NT2/D1 (cell line): Measurements from ENCODE around the gene PLXDC2.

Experiments used
- DNase-seq: peaks from one replicate; pipeline ENCODE4 v3.0.0-alpha.2; 2011; ENCODE audit warnings: low read depth, low spot score
- H3K27me3 ChIP-seq: 2 replicates; pipeline ENCODE4 v1.6.0; 2011; ENCODE audit warnings: mild to moderate bottlenecking; ENCODE audit not compliant: insufficient read length, insufficient read depth
- H3K36me3 ChIP-seq: 2 replicates; pipeline ENCODE4 v1.6.1; 2011; ENCODE audit warnings: mild to moderate bottlenecking, low read length, mixed read lengths; ENCODE audit not compliant: insufficient read depth, insufficient read length
- H3K4me1 ChIP-seq: 2 replicates; pipeline ENCODE4 v1.5.1; 2011; ENCODE audit not compliant: insufficient read depth, insufficient read length
- H3K4me3 ChIP-seq: 2 replicates; pipeline ENCODE4 v1.5.1; 2011; ENCODE audit warnings: low read depth; ENCODE audit not compliant: insufficient read length
- H3K9ac ChIP-seq: 2 replicates; pipeline ENCODE4 v1.6.0; 2011; ENCODE audit warnings: low read depth; ENCODE audit not compliant: insufficient read length
- H3K9me3 ChIP-seq: 2 replicates; pipeline ENCODE4 v1.5.1; 2011; ENCODE audit warnings: mild to moderate bottlenecking, low read length; ENCODE audit not compliant: insufficient read depth
- SUZ12 ChIP-seq: IDR thresholded peaks from 2 replicates; pipeline ENCODE4 v1.6.1; 2011; ENCODE audit not compliant: insufficient read length, insufficient read depth; ENCODE audit errors: extremely low read depth
- YY1 ChIP-seq: IDR thresholded peaks from 2 replicates; pipeline ENCODE4 v1.6.1; 2011; ENCODE audit not compliant: insufficient read length, insufficient read depth
- ZNF274 ChIP-seq: IDR thresholded peaks from 2 replicates; pipeline ENCODE4 v1.6.1; 2011; ENCODE audit warnings: mild to moderate bottlenecking, low read depth, low read length

The PLXDC2 gene

GRCh38 chr10:19795684-19796083 lies 20.5 kb upstream of the PLXDC2 start:
- no peak for DNase-seq
- Histone ChIP-seq H3K4me3 (no peak overlapping the region), H3K27me3 (no peaks in the 10 kb centered on the region), H3K4me1 (no peaks in the 10 kb centered on the region), H3K36me3 (no peaks in the 10 kb centered on the region), H3K9me3 (no peaks in the 10 kb centered on the region), H3K9ac (no peak overlapping the region)
- no peak for TF ChIP-seq YY1
- TF ChIP-seq SUZ12 = no peak
- no peak for TF ChIP-seq ZNF274

GRCh38 chr10:19800161-19800560 lies 16.1 kb upstream of the PLXDC2 start:
- Histone ChIP-seq H3K9ac (no peak overlapping the region), H3K27me3 (no peaks in the 10 kb centered on the region), H3K4me3 (no peak overlapping the region), H3K4me1 (no peaks in the 10 kb centered on the region), H3K36me3 (no peaks in the 10 kb centered on the region), H3K9me3 (no peaks in the 10 kb centered on the region)
- DNase-seq = no peak
- TF ChIP-seq ZNF274 (no peak), YY1 (no peak), SUZ12 (no peak)

- no peak overlapping the region for H3K9ac ChIP-seq
- H3K4me1 ChIP-seq = no peaks in the 10 kb centered on the region
- DNase-seq = no peak
- H3K9me3 ChIP-seq = no peaks in the 10 kb centered on the region
- no peak overlapping the region for H3K4me3 ChIP-seq
- no peaks in the 10 kb centered on the region for H3K27me3 ChIP-seq
- H3K36me3 ChIP-seq = no peaks in the 10 kb centered on the region
- TF ChIP-seq YY1 = no peak
- TF ChIP-seq SUZ12 = no peak
- TF ChIP-seq ZNF274 = no peak
Measured at GRCh38 chr10:19801369-19801768, 14.9 kb upstream of the PLXDC2 start.

DNA sequence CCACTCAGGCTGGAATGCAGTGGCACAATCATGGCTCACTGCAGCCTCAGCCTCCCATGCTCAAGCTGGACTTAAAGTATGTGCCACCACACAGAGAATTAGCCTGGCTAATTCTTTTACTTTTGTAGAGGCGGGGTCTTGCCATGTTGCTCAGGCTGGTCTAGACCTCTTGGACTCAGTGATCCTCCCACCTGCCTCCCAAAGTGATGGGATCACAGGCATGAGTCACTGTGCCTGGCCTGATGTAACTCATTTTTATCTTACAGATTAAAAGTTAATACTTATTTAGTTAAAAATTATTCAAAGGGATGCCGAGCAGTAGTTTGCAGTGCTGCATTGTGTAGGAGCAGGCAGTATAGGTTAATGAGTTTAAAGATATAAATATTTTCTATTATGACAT lies 12.6 kb upstream of the PLXDC2 start:
- Histone ChIP-seq H3K4me3 (no peak overlapping the region), H3K9me3 (no peaks in the 10 kb centered on the region), H3K9ac (no peak overlapping the region), H3K36me3 (no peaks in the 10 kb centered on the region), H3K4me1 (no peaks in the 10 kb centered on the region), H3K27me3 (no peaks in the 10 kb centered on the region)
- TF ChIP-seq YY1 (no peak), ZNF274 (no peak), SUZ12 (no peak)
- no peak for DNase-seq

DNA sequence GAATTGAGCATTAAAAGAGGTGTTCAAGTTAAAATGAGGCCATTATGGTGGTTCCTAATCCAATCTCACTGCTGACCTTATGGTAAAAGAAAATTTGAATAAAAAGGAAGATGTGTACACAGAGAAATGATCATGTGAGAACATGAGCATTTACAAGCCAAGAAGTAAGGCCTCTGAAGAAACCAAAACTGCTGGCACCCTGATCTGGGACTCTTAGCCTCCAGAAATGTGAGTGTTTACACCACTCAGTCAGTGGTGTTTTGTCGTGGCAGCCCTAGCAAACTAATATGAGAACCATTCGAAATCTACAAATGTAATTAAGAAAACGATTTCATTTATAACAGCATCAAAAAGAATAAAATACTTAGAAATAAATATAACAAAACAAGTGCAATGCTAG lies 6.8 kb upstream of the PLXDC2 start:
- H3K4me3 ChIP-seq = no peak overlapping the region
- no peaks in the 10 kb centered on the region for H3K4me1 ChIP-seq
- no peaks in the 10 kb centered on the region for H3K9me3 ChIP-seq
- DNase-seq = no peak
- TF ChIP-seq YY1 (no peak), ZNF274 (no peak), SUZ12 (no peak)
- H3K36me3 ChIP-seq = no peaks in the 10 kb centered on the region
- peaks cover 9% of the 10 kb centered on the region for H3K27me3 ChIP-seq
- no peak overlapping the region for H3K9ac ChIP-seq

DNA sequence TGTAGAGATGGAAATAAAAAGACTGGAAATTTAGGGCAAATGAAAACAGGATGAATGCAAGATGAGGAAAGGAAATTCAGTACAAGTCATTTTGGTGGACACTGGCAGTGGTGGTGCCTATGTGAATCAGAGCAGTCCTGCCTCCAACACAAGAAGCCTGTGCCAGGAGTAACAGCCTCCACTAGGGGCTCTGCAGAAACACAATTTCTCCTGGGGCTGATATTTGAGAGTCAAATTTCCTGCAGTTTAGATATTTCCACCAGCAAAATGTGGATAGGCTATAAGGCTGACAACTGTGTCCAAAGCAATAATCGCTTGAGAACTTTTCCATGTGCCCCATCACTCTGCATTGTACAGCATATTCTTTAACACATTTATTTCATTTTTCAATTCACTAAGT lies 4.7 kb upstream of the PLXDC2 start:
- Histone ChIP-seq H3K4me1 (no peaks in the 10 kb centered on the region), H3K9me3 (no peaks in the 10 kb centered on the region), H3K27me3 (peaks cover 15% of the 10 kb centered on the region), H3K9ac (no peak overlapping the region), H3K4me3 (no peak overlapping the region), H3K36me3 (no peaks in the 10 kb centered on the region)
- no peak for DNase-seq
- TF ChIP-seq ZNF274 (no peak), SUZ12 (no peak), YY1 (no peak)

DNA sequence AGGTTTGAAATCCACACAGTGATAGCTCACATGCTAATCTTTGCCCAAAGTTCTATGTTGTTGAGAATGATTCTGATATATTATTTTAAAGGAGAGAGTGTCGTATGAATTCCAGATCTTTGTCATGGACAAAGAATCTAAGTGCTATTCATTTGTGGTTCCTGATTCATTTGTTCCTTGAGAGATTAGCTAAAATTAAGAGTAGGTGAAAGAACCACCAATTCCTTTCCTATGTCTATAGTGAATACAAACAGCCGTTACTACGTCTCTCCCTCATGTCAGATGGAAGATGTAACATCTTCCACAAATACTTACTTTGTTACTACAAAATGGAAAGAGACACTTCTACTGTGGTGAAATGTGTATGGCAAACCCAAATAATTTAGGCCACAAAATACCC lies 3.3 kb upstream of the PLXDC2 start:
- no peaks in the 10 kb centered on the region for H3K4me1 ChIP-seq
- no peaks in the 10 kb centered on the region for H3K9me3 ChIP-seq
- no peak overlapping the region for H3K4me3 ChIP-seq
- DNase-seq = no peak
- no peaks in the 10 kb centered on the region for H3K36me3 ChIP-seq
- H3K27me3 ChIP-seq = peaks cover 27% of the 10 kb centered on the region
- H3K9ac ChIP-seq = no peak overlapping the region
- TF ChIP-seq SUZ12 = no peak
- TF ChIP-seq YY1 = no peak
- no peak for TF ChIP-seq ZNF274

DNA sequence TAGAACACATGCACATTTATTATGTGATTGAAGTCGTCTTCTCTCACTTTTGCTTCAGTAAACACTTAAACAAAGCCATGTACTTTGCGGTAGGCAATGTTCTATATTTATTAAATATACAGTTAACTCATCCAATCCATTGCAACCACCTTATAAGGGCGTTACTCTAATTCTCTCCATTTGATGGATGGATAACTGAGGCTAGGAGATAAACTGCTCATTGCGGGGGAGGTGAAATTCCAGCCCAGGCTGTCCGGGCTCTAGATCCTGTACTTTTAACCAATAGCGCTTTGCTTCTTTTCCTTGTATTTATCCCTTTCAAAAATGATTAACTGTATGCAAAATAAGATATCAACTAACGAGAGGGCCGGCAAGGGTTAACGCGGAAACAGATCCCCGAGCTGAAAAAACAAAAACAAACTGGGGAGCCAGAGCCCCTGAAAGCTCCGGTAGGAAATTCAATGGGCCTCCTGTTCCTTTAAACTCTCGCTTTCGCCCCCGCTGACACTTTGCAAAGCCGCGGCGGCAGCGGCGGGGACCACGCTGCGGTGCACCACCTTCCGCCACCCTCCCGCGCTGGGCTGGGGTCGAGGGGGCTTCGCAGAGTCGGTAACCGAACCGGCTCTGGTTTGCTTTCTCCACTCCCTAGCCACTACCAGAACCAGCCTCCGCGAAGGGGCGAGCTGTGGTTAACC lies 1.0 kb upstream of the PLXDC2 start:
- H3K36me3 ChIP-seq = no peaks in the 10 kb centered on the region
- peaks cover 34% of the 10 kb centered on the region for H3K27me3 ChIP-seq
- DNase-seq = no peak
- no peak for TF ChIP-seq SUZ12
- no peak for TF ChIP-seq YY1
- no peak for TF ChIP-seq ZNF274
- no peaks in the 10 kb centered on the region for H3K9me3 ChIP-seq
- H3K9ac ChIP-seq = peak overlapping the region; percentile 68
- peak overlapping the region; percentile 77 for H3K4me3 ChIP-seq
- no peaks in the 10 kb centered on the region for H3K4me1 ChIP-seq
